SU-DHL-6 (cell line): ENCODE results near the gene POLD3.

Experiments
- CTCF ChIP-seq: fragments of 200-600 bp; sonication (generic); IDR thresholded peaks from one replicate; pipeline ENCODE4 v1.5.1; 2017; ENCODE audit warnings: antibody characterized with exemption, mild to moderate bottlenecking, low read length, moderate library complexity; ENCODE audit not compliant: insufficient read depth, poor library complexity, severe bottlenecking
- EZH2phosphoT487 ChIP-seq: fragments of 200-600 bp; sonication (generic), shearing (Covaris generic); conservative IDR thresholded peaks from 2 replicates; pipeline ENCODE4 v1.6.1; 2018; ENCODE audit warnings: mild to moderate bottlenecking, antibody characterized with exemption, low read length, moderate library complexity, mixed read lengths

- TF ChIP-seq CTCF (no peak), EZH2phosphoT487 (no peak)
Observed at GRCh38 chr11:74605403-74605802, 13.0 kb downstream of the POLD3 start.
